ENCODE results near the gene CNTN6.

GRCh38 chr3:1139071-1139470 lies 46.2 kb downstream of the CNTN6 start:
- TF ChIP-seq CTCF (IDR thresholded peaks at IDR 0.05) (no peak), POLR2A (IDR thresholded peaks at IDR 0.05) (no peak)
